Activated CD4-positive, alpha-beta T cell treated with anti-CD3 and anti-CD28 coated beads for 4 hours (primary cell): ENCODE results near the gene RIPK1.
"Not testable (repeated sequence)": the region's sequence is repeated elsewhere in the genome, so short reads cannot be mapped to it uniquely, and the experiment has no call there.

Source experiments
- DNase-seq, 2 donors: peaks; one replicate each; pipeline ENCODE4 v3.0.0-alpha.2; 2020

RIPK1 gene

DNA sequence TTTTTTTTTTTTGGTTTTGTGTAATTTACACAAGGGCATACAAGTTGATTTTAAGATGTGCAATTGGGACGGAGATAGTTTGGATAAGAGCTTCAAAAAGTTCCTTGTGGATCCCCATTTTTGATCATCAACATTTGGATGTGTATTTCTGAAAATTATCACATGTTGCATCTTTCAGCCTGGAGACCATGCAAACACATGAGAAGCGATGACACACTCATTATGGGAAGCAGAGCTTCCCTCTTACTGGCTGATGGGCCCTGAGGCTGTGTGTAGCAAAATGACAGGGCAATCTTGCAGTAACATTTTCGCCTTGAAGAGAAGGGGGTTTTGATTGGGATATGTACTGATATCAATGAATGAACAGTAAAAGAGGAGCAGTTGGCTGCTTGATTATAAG lies 22.0 kb upstream of the RIPK1 start:
- no peak for DNase-seq

DNA sequence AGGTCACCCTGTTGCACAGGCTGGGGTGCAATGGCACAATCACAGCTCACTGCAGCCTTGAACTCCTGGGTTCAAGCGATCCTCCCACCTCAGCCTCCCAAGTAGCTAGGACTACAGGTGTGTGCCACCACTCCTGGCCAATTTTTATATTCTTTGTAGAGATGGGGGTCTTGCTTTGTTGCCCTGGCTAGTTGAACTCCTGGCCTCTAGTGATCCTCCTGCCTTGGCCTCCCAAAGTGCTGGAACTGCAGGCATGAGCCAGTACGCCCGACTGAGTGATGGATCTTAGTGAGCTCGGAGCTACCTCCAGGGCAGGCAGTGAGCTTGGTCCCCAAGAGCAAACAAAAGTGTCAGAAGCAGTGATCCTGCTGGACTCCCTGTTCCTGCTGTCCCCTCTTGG lies 20.3 kb upstream of the RIPK1 start:
- DNase-seq, result not testable (repeated sequence)

DNA sequence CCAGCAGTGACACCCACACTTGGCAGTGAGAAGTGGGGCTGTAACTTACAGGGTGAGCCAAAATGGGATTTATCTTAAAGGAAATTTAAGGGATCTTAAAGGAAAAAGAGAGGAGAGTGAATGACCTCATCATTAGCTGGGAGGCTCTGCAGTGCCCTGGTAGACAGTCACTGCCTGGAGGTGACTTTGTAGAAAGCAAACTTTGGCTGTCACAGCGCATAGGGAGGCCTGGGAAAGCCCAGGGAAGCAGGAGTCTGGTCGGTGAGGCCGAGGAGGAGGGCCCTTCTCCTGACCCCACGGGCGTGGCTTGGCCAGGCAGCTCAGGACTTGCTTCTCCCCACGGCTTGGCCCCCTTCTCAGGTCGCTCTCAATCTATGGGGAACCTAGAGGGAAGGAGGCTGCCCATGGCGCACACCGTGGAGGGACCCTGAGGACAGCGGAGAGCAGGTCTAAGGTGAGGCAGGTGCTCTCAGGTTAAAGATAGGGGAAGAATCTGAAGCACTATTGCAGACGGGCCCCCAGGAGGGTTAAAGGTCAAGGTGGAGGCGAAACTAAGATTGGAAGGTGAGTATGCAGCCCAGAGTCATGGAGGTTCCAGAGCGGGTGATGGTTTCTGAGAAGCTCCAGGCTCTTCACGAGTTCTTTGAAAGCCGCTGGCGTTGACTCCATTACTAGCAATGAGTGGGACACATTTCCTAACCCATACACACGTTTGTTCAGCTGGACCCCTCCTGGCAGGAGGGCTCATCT lies 15.6 kb upstream of the RIPK1 start:
- no peak for DNase-seq

DNA sequence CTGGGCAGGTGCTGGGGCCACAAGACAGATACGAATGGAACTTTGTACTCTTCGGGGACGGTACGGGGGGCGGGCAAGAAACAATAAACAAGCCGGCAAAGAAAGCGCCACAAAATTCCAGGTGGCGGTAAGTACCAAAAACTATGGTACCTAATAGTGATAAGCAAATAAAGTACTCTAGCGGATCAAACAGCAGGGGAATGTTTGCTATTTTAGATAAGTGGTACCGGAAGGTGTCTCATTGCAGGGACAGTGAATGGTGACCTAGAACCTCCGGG lies 15.1 kb upstream of the RIPK1 start:
- DNase-seq, result no peak

DNA sequence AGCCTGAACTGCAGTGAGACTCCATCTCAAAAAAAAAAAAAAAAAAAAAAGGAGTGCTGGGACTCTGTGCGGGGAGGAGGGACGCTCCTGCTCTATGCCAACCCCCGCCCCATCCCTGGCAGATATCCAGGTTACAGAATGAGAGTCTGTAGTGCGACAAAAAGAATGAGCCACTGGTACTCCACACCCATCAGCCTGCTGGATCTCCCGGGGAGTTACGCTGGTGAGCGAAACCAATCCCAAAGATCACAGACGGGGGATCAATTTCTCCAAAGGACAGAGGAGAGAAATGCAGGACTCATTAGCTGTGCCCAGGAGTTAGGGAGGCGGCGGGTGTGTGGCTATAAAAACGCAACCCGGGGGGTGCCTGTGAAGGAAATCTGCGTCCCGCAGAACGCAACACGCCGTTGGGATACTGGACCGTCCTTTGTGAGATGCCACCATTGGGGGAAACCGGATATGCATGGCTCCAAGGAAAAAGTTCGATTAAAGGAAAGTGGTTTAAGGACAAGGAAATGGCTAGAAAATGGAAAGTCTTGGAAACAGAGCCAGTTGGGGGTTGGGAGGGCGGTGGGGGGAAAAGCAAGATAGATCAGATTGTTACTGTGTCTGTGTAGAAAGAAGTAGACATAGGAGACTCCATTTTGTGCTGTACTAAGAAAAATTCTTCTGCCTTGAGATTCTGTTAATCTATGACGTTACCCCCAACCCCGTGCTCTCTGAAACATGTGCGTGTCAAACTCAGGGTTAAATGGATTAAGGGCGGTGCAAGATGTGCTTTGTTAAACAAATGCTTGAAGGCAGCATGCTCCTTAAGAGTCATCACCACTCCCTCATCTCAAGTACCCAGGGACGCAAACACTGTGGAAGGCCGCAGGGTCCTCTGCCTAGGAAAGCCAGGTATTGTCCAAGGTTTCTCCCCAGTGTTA lies 13.8 kb upstream of the RIPK1 start:
- DNase-seq, result not testable (repeated sequence)

DNA sequence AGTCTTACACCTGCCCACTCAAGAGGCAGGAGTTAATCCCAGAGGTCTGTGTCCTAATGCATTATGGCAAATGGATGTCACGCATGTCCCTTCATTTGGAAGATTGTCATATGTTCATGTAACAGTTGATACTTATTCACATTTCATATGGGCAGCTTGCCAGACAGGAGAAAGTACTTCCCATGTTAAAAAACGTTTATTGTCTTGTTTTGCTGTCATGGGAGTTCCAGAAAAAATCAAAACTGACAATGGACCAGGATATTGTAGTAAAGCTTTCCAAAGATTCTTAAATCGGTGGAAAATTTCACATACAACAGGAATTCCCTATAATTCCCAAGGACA lies 13.2 kb upstream of the RIPK1 start:
- not testable (repeated sequence) for DNase-seq

DNA sequence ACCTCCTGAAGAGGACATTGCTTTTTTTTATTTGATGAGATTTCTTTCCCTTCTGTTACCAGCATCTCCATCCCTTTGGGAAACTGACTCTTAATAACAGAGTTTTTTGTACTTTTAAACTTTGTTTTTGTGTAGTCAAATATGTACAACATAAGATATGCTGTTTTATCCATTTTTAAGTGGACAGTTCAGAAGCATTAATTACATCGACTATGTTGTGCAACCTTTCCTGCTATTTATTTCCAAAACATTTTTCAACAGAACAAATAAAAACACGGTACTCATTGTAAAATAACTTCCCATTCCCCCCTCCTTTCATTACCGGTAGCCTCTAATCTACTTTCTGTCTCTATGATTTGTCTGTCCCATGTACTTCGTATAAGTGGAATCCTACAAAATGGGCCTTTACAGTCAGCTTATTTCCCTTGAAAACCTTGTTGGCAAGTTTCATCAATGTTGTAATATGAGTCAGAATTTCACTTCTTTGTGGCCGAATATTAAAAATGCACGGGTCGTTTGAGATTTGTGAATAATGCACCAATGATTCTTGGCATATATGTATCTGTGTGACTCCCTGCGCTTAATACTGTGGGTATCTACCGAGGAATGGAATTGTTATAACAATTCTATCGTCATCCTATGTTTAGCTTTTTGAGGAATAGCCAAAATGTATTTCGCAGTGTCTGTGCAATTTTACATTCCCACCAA lies 11.1 kb upstream of the RIPK1 start:
- no peak for DNase-seq

DNA sequence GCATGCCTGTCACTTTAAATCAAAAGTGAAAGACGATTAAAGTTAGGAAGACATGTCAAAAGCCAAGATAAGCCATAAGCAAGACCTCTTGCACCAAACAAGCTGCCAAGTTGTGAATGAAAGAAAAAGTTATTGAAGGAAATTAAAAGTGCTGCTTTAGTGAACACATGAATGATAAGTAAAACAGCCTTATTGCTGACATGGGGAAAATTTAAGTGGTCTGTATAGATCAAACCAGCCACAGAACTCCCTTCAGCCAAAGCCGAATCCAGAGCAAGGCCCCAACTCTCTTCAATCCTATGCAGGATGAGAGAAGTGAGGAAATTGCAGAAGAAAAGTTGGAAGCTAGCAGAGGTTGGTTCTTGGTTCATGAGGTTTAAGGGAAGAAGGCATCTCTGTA lies 9.3 kb upstream of the RIPK1 start:
- no peak for DNase-seq

DNA sequence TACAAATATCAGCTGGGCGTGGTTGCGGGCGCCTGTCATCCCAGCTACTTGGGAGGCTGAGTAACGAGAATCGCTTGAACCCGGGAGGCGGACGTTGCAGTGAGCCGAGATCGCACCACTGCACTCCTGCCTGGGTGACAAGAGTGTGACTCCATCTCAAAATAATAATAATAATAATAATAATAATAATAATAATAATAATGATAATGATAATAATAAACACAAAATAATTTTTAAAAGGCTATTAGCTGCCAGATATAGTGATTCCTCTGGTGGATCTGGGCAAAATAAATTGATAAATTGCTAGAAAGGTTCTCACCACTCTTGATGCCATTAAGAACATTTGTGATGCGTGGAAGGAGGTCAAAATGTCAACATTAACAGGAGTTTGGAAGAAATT lies 8.2 kb upstream of the RIPK1 start:
- not testable (repeated sequence) for DNase-seq

DNA sequence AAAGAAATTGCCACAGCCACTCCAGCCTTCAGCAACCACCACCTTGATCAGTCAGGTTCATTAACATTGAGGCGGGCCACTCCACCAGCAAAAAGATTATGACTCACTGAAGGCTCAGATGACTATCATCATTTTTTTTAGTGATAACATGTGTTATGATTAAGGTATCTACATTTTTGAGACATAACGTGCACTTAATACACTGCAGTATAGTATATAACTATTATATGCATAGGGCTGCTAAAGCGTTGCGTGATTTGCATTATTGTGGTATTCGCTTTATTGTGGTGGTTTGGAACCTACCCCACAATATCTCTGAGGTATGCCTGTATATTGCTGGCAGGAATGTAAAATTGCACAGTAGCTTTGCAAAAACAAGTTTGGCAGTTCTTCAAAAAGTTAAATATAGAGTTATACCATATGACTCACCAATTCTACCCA lies 6.8 kb upstream of the RIPK1 start:
- DNase-seq, result no peak

DNA sequence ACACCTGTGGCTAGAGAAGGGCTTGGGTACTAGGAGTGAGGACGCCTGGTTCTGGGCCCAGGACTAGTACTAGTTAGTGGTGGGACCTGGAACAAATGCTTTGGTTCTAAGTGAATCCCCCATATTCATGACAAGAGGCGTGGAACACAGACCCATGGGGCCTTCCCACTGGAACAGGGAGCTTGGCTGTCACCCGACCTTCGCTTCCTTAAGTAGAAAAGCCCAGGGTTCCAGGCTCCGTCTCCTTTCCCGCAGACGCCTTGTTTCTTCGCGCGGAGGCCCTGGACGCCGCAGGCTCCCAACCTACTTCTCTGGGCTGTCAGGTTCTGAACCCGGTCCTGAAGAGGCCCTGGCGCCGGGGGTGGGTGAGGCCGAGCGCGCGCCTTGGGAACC lies 5.0 kb upstream of the RIPK1 start:
- DNase-seq, result not testable (repeated sequence)

DNA sequence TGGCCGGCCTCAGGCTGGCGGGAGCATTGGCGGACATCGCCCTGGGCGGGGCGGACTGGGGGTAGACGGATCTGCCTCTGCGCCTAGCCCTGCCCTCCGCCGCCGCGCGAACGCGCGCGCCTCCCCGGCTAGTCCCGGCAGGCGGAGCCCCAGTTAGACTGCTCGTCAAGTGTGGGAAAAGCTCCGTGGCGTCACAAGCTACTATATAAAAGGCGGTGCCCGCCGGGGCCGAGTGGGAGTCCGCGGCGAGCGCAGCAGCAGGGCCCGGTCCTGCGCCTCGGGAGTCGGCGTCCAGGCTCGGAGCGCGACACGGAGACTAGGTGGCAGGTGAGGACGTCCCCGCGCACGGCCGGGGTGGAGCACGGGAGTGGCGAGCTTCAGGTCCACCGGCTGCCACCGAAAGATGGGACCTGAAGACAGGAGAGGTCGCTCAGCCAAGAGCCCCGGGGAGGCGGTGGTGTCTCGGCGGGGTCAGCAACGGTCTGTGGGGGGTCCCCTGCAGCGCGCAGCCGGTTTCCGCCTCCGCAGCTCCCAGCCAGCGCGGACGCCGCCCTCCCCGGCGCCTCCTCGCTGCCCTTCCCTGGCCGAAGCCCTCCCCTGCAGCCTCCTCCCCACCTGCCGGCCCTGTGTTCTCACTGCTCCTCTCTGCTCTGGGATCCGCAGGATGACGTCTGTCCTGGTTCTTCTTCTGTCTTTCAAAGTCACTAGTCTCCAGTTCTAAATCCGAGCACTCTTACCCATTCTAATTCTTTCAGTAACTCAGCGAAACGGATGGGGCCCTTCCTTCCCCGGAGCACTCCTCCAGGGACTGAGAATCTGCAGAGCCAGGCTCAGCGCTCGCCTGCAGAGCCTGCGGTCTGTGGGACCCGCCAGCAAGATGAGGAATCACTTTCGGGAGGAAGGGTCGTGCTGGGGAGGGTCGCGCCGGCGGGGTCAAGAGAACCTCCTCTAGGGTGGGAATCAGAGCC lies 4.3 kb upstream of the RIPK1 start:
- peak; percentile 90 to 91 for DNase-seq

DNA sequence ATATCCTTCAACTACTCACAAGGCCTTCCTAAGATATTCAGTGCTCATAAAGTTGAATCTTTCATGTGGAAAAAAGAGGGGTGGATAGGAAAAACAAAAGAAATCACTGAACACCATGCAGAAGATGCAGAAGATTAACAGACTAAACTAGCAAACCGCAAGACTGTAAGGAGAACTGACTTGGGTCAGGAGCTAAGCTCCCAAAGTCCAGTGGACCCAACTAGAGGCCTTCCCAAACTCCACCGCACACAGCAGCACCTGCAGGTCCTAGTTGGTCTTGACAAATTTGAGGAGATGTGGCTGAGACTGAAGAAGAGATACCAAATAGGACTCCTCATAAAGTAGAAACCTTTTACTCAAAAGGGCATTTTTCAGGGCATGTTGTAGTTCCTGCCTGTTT lies 3.3 kb downstream of the RIPK1 start:
- DNase-seq, result no peak

DNA sequence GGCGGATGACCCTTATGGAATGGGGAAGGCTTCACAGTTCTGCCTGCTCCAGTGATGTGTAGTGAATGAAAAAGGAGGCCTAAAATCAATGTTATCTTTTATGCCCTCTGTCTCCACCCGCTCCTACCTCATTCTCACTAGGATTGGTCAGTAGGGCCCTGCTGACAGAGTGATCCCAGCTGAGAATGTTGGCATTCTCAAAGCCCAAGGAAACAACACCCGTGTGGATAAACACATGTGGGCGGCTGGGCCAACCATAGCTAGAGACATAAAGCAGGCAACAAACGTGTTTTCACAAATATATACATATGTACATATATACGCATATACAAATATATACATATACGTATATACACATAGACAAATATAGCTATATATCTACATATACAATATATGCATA lies 4.5 kb downstream of the RIPK1 start:
- no peak for DNase-seq

DNA sequence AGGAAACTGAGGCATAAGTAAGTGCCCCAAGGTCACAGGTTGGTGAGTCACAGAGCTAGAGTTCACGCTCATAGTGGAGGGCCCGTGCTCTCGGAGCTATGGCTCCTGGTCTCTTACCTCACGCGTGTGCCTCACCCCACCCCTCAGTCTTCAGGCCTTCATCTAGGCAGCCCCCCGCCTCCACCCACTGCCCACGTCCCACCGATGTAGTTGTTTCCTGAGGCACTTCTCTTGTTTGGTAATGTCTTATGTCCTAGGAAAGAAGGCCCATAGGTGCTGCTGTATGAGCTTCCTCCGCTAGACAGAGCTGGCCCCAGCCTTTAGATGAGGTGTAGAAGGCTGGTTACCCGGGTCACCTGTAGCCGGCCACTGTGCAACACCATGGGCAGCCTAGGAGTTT lies 5.1 kb downstream of the RIPK1 start:
- DNase-seq, result no peak

DNA sequence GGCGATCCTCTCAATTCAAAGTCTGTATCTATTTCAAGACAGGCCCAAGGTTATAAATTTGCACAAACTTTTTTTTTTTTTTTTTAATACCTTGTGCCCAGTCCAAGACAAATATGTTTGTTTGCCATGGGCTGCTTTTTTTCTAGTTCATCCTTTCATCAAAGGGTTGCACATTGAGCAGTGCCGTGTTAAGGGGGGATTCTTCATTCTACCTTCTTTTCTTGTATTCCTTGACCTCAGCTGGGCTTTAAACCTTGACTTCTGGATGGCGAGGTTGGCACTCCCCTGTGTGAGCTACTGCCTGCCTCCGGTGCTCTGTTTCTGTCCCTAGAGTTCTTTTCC lies 7.4 kb downstream of the RIPK1 start:
- DNase-seq, result no peak

DNA sequence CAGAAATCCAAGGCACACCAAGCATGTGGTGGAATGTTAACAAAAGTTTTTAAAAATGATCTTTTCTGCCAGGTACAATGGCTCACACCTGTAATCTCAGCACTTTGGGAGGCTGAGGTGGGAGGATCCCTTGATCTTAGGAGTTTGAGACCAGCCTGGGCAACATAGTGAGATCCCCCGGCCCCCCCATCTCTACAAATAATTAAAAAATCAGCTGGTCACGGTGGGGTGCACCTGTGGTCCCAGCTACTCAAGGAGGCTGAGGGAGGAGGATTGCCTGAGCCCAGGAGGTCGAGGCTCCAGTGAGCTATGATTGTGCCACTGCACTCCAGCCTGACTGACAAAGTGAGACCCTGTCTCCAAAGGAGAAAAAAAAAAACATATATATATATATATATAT lies 8.0 kb downstream of the RIPK1 start:
- DNase-seq, result no peak

DNA sequence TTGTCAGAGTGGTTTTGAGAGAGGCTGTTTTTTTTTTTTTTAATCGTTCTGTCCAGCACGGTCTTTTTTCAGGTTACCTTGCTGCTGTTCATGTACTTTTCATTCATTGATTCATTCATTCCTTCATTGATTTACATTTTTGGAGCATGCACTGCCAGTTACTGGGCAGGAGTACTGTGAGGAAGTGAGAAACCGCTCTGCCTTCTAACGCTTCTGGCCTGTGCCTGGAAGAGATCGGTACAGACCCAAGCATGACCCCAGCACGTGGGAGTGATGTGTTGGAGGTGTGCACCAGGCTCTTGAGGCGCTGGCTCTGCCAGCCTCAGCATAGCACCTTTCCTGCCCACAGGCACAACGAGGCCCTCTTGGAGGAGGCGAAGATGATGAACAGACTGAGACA lies 9.1 kb downstream of the RIPK1 start:
- no peak for DNase-seq

DNA sequence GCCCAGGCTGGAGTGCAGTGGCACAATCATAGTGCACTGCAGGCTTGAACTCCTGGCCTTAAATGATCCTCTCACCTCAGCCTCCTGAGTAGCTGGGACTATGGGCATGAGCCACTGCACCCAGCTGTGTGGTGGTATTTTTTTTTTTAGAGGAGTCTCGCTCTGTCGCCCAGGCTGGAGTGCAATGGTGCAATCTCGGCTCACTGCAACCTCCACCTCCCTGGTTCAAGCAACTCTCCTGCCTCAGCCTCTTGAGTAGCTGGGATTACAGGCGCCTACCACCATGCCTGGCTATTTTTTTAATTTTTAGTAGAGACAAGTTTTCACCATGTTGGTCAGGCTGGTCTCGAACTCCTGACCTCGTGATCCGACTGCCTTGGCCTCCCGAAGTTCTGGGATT lies 10.7 kb downstream of the RIPK1 start:
- DNase-seq, result not testable (repeated sequence)

DNA sequence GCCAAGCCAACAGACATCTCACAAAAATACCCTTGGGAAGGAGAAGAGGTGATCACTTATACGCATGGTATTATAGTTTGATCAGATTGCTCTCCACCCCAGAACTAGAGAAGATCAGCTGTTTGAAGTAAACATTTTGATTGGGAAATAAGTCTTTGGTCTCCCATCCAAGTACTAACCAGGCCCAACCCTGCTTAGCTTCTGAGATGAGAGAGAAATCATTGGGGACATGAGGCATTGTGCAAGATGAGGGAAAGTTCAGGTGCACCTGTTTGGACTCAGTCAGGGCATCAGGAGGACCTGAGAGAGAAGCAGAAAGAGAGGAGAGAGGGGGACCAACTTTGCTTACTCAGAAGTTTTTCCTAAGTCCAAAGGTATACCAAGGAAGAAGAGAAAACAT lies 11.4 kb downstream of the RIPK1 start:
- no peak for DNase-seq

DNA sequence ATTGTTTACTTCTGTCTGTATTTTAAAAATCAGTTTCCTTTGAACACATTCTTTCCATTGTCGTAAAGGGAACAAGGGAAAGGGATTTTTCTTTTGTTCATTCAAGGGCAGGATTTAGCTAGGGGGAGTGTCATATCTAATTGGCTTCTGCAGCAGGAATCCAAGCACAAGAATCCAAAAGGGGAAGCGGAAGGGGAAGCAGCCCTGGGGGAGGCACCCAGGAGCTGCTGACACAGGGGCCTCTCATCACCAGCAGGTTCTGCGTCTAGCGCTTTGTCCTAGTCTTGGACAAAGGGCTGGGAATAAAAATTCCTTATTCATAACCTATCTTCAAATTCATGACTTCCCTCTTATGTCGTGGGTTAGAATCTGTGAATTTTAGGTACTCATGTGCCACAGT lies 13.7 kb downstream of the RIPK1 start:
- DNase-seq, result no peak

DNA sequence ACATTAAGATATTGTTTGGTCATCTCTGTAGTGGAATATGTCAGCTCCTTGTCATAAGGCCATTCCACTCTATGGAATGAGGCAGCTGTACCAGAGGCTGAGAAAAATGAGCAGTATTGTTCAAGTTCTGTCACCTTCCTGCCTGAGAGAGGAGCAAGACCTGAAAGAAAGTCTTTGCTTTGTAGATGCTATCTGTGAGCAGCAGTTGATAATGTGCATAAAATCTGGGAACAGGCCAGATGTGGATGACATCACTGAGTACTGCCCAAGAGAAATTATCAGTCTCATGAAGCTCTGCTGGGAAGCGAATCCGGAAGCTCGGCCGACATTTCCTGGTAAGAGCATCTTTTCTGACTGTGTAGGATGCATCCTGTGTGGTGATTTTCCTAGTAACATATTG lies 16.8 kb downstream of the RIPK1 start:
- DNase-seq, result no peak
